Liver (tissue), 9 donors: ENCODE data around the gene ZFAND3. TPM values are rescaled to one million over a fixed set of nuclear protein-coding genes. Genes with fewer than 3 reads are reported as not detected.

Experiments
- DNase-seq: peaks from one replicate; pipeline ENCODE4 v3.0.0-alpha.2; 2017; ENCODE audit warnings: low spot score
- H3K27ac ChIP-seq, 2 donors: one replicate each; pipeline ENCODE4 v1.7.0; 2013; ENCODE audit warnings: inconsistent platforms in 2 of 2, low read length in 2 of 2, control low read depth in 1 of 2, low read depth in 1 of 2, mild to moderate bottlenecking in 1 of 2
- H3K27me3 ChIP-seq, 4 donors: one replicate each; pipeline versions ENCODE4 v1.6.1 to v1.7.0; 2013; ENCODE audit warnings: low read length in 3 of 4, inconsistent platforms in 1 of 4, mild to moderate bottlenecking in 1 of 4, moderate library complexity in 1 of 4; ENCODE audit not compliant: control insufficient read depth in 4 of 4, insufficient read depth in 4 of 4
- H3K36me3 ChIP-seq, 4 donors: one replicate each; pipeline versions ENCODE4 v1.6.1 to v1.7.0; 2013; ENCODE audit warnings: low read length in 3 of 4, mild to moderate bottlenecking in 3 of 4, low read depth in 1 of 4, moderate library complexity in 1 of 4; ENCODE audit not compliant: control insufficient read depth in 4 of 4, insufficient read depth in 3 of 4
- H3K4me1 ChIP-seq, 4 donors: one replicate each; pipeline versions ENCODE4 v1.6.1 to v1.7.0; 2013; ENCODE audit warnings: low read length in 3 of 4, mild to moderate bottlenecking in 3 of 4, moderate library complexity in 1 of 4; ENCODE audit not compliant: control insufficient read depth in 4 of 4, insufficient read depth in 4 of 4
- H3K4me3 ChIP-seq, 3 donors: one replicate each; pipeline versions ENCODE4 v1.6.1 to v1.7.0; 2013; ENCODE audit warnings: low read length in 3 of 3, control low read depth in 1 of 3, low read depth in 1 of 3, mild to moderate bottlenecking in 1 of 3
- H3K9ac ChIP-seq, 2 donors: one replicate each; pipeline ENCODE4 v1.7.0; 2013; ENCODE audit warnings: low read length in 2 of 2, mild to moderate bottlenecking in 2 of 2, moderate library complexity in 2 of 2, control low read depth in 1 of 2, low read depth in 1 of 2
- H3K9me3 ChIP-seq, 4 donors: one replicate each; pipeline versions ENCODE4 v1.6.1 to v1.7.0; 2013; ENCODE audit warnings: low read length in 3 of 4; ENCODE audit not compliant: control insufficient read depth in 4 of 4
- EGR1 ChIP-seq, 2 donors: IDR thresholded peaks; 2 replicates each; pipeline ENCODE4 v1.6.1; 2016 to 2018; ENCODE audit warnings: antibody characterized with exemption in 2 of 2, low read depth in 2 of 2
- FOXA1 ChIP-seq: IDR thresholded peaks from 2 replicates; pipeline ENCODE4 v1.6.1; 2016; ENCODE audit warnings: antibody characterized with exemption
- FOXA2 ChIP-seq: IDR thresholded peaks from 2 replicates; pipeline ENCODE4 v1.6.1; 2016; ENCODE audit warnings: antibody characterized with exemption
- GABPA ChIP-seq, 2 donors: IDR thresholded peaks in 1 of 2; conservative IDR thresholded peaks in 1 of 2; 2 replicates each; pipeline ENCODE4 v1.6.1; 2016; ENCODE audit warnings: antibody characterized with exemption in 2 of 2, mild to moderate bottlenecking in 1 of 2, moderate library complexity in 1 of 2
- JUND ChIP-seq, 2 donors: IDR thresholded peaks; 2 replicates each; pipeline ENCODE4 v1.6.1; 2016; ENCODE audit warnings: antibody characterized with exemption in 2 of 2
- NR2F2 ChIP-seq: IDR thresholded peaks from 2 replicates; pipeline ENCODE4 v1.6.1; 2016; ENCODE audit warnings: antibody characterized with exemption
- RAD21 ChIP-seq, 2 donors: IDR thresholded peaks; 2 replicates each; pipeline ENCODE4 v1.6.1; 2016; ENCODE audit warnings: antibody characterized with exemption in 2 of 2, mild to moderate bottlenecking in 2 of 2
- RXRA ChIP-seq, 2 donors: IDR thresholded peaks; 2 replicates each; pipeline ENCODE4 v1.6.1; 2017 to 2018; ENCODE audit warnings: antibody characterized with exemption in 2 of 2, mild to moderate bottlenecking in 1 of 2
- SP1 ChIP-seq: IDR thresholded peaks from 2 replicates; pipeline ENCODE4 v1.6.1; 2018; ENCODE audit warnings: antibody characterized with exemption, mild to moderate bottlenecking
- TAF1 ChIP-seq: conservative IDR thresholded peaks from 2 replicates; pipeline ENCODE4 v1.6.1; 2016; ENCODE audit warnings: antibody characterized with exemption, mild to moderate bottlenecking
- YY1 ChIP-seq: IDR thresholded peaks from 2 replicates; pipeline ENCODE4 v1.6.1; 2016; ENCODE audit warnings: antibody characterized with exemption, mild to moderate bottlenecking
- WGBS: extraction: QIAGEN DNeasy Blood & Tissue Kit; methylation state at CpG from one replicate; pipeline ENCODE4 v1.1.7; 2013; 5-methylcytosine and 5-hydroxymethylcytosine counted together
- polyA plus RNA-seq, 2 donors: library from polyadenylated mRNA; stranded (reverse) in 1 of 2; unstranded in 1 of 2; fragments of 200-250 nt in 1 of 2; fragments of >200 nt in 1 of 2; fragmentation: Nextera tagmentation in 1 of 2; extraction: Ambion mirVana in 1 of 2; gene quantifications; one replicate each; pipeline versions ENCODE4 v1.2.1 to v1.2.3, GENCODE V29; 2013 to 2015
- total RNA-seq, 2 donors: library from RNA; depleted of rRNA; stranded (reverse); fragments of >200 nt; gene quantifications; one replicate each; pipeline ENCODE4 v1.2.3, GENCODE V29; 2014
- TF ChIP-seq, protein P1 (sequence below): IDR thresholded peaks from 2 replicates; pipeline ENCODE4 v1.6.1; 2016; ENCODE audit warnings: antibody characterized with exemption
- TF ChIP-seq, protein P2 (sequence below): IDR thresholded peaks from 2 replicates; pipeline ENCODE4 v1.6.1; 2016; ENCODE audit warnings: antibody characterized with exemption, mild to moderate bottlenecking
- TF ChIP-seq, protein P3 (sequence below): fragments of 150-350 bp; IDR thresholded peaks from 2 replicates; pipeline ENCODE4 v1.5.1; 2017; ENCODE audit warnings: improper control_type of control experiment, low read depth, low read length; ENCODE audit not compliant: missing input control
- TF ChIP-seq, protein P4 (sequence below): IDR thresholded peaks from 2 replicates; pipeline ENCODE4 v1.6.1; 2016; ENCODE audit warnings: antibody characterized with exemption
- donor health status: healthy.
- donor health status: healthy.
- donor health status: healthy.
- donor health status: healthy.
- donor health status: healthy.

The ZFAND3 gene
- total and polyA plus RNA-seq, 4 donors = 7.7 to 37.5 (median 23.1) TPM

DNA sequence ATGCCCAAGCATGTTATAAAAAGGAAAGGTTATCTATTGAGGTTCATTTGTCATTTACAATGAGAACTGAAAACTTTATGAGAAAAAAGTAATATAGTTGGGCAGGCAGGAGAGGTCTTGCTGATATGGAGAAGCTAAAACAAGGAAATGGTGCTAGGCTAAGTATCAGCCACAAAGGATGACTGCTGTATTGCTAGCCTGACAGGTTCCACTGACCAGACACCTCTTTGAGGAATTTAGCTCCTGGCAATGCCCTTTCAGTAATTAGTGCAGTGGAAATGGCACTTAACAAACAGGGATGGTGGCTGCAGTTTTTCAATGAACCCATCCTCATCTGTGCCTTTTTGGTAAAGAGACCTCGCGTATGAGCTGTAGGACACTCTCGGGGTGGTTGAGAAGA lies 284.4 kb downstream of the ZFAND3 start:
- Histone ChIP-seq H3K27ac (no peak overlapping the region), H3K4me3 (no peak overlapping the region), H3K4me1 (peaks cover 0 to 12% (median 5%) of the 10 kb centered on the region in 4 donors), H3K27me3 (no peaks in the 10 kb centered on the region), H3K36me3 (peaks cover 2 to 7% (median 6%) of the 10 kb centered on the region in 4 donors), H3K9me3 (no peaks in the 10 kb centered on the region), H3K9ac (no peak overlapping the region)
- WGBS = 92% methylated on average over 3 of the region's 3 CpGs
- TF ChIP-seq SP1 (no peak), YY1 (no peak), FOXA2 (no peak), RXRA (IDR thresholded peaks at IDR 0.05) (no peak), FOXA1 (no peak), EGR1 (IDR thresholded peaks at IDR 0.05; ENCODE audit: low read depth in 2 of 2) (no peak), NR2F2 (no peak), GABPA (IDR thresholded peaks at IDR 0.05 in 1 of 2, conservative IDR thresholded peaks at IDR 0.05 in 1 of 2) (no peak), TAF1 (no peak), JUND (IDR thresholded peaks at IDR 0.05) (no peak), RAD21 (IDR thresholded peaks at IDR 0.05) (no peak)
- TF ChIP-seq, protein P1, sequence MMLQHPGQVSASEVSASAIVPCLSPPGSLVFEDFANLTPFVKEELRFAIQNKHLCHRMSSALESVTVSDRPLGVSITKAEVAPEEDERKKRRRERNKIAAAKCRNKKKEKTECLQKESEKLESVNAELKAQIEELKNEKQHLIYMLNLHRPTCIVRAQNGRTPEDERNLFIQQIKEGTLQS = no peak
- TF ChIP-seq, protein P2, sequence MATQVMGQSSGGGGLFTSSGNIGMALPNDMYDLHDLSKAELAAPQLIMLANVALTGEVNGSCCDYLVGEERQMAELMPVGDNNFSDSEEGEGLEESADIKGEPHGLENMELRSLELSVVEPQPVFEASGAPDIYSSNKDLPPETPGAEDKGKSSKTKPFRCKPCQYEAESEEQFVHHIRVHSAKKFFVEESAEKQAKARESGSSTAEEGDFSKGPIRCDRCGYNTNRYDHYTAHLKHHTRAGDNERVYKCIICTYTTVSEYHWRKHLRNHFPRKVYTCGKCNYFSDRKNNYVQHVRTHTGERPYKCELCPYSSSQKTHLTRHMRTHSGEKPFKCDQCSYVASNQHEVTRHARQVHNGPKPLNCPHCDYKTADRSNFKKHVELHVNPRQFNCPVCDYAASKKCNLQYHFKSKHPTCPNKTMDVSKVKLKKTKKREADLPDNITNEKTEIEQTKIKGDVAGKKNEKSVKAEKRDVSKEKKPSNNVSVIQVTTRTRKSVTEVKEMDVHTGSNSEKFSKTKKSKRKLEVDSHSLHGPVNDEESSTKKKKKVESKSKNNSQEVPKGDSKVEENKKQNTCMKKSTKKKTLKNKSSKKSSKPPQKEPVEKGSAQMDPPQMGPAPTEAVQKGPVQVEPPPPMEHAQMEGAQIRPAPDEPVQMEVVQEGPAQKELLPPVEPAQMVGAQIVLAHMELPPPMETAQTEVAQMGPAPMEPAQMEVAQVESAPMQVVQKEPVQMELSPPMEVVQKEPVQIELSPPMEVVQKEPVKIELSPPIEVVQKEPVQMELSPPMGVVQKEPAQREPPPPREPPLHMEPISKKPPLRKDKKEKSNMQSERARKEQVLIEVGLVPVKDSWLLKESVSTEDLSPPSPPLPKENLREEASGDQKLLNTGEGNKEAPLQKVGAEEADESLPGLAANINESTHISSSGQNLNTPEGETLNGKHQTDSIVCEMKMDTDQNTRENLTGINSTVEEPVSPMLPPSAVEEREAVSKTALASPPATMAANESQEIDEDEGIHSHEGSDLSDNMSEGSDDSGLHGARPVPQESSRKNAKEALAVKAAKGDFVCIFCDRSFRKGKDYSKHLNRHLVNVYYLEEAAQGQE = no peak
- TF ChIP-seq, protein P3, sequence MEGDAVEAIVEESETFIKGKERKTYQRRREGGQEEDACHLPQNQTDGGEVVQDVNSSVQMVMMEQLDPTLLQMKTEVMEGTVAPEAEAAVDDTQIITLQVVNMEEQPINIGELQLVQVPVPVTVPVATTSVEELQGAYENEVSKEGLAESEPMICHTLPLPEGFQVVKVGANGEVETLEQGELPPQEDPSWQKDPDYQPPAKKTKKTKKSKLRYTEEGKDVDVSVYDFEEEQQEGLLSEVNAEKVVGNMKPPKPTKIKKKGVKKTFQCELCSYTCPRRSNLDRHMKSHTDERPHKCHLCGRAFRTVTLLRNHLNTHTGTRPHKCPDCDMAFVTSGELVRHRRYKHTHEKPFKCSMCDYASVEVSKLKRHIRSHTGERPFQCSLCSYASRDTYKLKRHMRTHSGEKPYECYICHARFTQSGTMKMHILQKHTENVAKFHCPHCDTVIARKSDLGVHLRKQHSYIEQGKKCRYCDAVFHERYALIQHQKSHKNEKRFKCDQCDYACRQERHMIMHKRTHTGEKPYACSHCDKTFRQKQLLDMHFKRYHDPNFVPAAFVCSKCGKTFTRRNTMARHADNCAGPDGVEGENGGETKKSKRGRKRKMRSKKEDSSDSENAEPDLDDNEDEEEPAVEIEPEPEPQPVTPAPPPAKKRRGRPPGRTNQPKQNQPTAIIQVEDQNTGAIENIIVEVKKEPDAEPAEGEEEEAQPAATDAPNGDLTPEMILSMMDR = no peak
- TF ChIP-seq, protein P4, sequence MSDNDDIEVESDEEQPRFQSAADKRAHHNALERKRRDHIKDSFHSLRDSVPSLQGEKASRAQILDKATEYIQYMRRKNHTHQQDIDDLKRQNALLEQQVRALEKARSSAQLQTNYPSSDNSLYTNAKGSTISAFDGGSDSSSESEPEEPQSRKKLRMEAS = no peak
- no peak for DNase-seq

DNA sequence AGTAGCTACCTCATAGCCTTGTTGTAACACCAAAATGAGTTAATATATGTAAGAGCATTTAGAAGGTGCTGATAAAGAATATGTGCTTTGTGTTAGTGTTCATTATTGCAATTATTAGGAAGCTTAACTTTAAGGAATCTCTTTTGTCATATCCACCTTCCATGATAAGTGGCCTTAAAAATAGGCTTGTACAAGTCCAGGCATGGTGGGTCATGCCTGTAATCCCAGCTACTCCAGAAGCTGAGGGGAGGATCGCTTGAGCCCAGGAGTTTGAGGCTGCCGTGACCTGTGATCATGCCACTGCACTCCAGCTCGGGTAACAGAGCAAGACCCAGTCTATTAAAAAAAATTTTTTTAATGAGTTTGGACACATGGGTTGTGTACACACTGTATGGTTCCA lies 285.5 kb downstream of the ZFAND3 start:
- H3K9ac ChIP-seq = no peak overlapping the region
- H3K9me3 ChIP-seq = no peaks in the 10 kb centered on the region
- H3K36me3 ChIP-seq = peaks cover 2 to 5% (median 5%) of the 10 kb centered on the region in 4 donors
- TF ChIP-seq RXRA (IDR thresholded peaks at IDR 0.05) (no peak), GABPA (IDR thresholded peaks at IDR 0.05 in 1 of 2, conservative IDR thresholded peaks at IDR 0.05 in 1 of 2) (no peak), JUND (IDR thresholded peaks at IDR 0.05) (no peak), FOXA1 (no peak)
- no peaks in the 10 kb centered on the region for H3K27me3 ChIP-seq
- H3K27ac ChIP-seq = no peak overlapping the region
- H3K4me3 ChIP-seq = no peak overlapping the region
- no peak for DNase-seq
- WGBS = 97% methylated on average over 3 of the region's 3 CpGs
- peaks cover 0 to 12% (median 5%) of the 10 kb centered on the region in 4 donors for H3K4me1 ChIP-seq
